ENCODE results near the gene PDCD1.

Gene PDCD1

DNA sequence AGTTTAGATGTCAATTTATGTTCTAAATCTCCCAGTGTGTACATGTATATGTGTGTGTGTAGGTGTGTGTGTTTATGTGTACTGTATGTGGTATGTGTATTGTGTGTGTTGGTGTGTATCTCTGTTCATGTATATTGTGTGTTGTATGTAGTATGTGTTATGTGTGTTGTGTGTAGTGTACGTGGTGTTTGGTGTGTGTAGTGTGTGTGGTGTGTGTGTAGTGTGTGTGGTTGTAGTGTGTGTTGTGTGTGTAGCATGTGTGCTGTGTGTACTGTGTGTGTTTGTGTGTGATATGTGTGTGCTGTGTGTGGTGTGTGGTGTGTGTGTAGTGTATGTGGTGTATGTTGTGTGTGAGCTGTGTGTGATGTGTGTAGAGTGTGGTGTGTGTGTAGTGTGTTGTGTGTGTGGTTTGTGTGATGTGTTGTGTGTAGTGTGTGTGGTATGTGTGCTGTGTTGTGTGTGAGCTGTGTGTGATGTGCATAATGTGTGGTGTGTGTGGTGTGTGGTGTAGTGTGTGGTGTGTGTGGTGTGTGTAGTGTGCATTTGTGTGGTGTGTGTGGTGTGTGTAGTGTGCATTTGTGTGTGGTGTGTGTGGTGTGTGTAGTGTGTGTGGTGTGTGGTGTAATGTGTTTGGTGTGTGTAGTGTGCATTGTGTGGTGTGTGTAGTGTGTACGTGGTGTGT, 5.6 kb upstream of the PDCD1 start:
- no peak for DNase-seq

DNA sequence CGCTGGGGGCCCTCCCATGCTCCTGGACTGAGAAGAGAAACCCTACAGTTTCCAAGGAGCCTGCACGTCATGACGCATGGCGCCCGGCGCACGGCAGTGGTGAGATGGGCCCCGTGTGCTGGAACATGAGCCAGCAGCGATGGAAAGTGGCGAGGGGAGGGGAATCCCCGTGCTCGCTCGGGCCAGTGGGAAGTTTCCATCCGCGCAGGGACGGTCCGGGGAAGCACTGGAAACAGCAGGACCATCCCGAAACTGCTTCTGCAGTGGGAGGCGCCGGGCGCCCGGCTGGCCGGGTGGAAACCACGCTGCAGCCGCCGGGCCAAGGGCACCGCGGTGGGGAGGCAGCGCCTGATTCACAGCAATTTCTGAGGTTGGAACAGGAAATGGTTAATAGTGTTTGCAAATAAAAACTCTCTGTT, 4.9 kb upstream of the PDCD1 start:
- DNase-seq: no peak

DNA sequence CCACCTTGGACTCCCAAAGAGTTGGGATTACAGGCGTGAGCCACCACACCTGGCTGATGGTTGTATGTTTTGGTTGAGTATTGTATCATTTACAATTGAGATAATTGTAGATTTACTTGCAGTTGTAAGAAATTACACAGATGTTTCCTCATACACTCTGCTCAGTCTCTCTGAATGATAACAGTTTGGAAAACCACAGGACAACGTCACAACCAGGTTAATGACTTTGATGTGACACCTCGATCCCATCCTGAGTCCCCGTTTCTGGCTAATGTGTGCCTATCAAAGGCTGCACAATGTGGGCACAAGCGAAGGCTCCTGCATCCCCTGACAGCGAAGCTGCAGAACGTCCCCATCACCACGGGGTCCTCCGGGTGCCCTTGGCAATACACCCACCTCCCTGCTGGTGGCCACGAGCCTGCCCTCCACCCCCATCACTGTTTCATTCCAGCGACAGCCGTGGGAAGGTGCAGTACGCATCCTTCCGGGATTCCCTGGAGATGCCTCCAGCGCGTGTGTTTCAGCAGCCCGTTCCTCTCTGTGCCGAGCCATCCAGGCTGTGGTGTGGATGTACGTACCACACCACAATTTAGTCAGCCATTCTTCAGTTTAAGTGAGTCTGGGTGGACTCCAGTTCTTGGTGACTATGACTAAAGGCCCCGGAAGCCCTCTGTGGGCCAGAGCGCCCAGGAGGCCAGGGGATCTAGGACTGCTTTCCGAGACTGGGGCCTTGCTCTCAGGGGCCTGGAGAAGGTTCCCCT, 4.3 kb upstream of the PDCD1 start:
- DNase-seq: no peak

DNA sequence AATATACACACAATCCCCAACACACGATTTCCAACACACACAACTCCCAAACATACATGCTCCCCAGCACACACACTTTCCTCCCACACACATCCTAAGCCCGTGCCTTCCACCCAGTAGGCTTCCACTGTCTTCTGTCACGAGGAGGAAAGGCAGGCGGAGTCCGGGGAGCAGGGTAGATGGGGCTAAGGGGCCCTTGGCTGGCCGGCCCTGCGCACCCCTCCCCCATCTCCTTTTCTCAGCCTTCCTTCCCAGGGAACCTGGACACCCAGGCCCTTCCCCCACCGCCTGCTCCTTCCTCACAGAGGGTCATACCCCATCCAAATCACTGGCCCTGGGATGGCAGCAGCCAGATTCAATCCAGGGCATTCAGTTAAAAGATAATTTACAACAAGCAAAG, 3.4 kb upstream of the PDCD1 start:
- DNase-seq: no peak

DNA sequence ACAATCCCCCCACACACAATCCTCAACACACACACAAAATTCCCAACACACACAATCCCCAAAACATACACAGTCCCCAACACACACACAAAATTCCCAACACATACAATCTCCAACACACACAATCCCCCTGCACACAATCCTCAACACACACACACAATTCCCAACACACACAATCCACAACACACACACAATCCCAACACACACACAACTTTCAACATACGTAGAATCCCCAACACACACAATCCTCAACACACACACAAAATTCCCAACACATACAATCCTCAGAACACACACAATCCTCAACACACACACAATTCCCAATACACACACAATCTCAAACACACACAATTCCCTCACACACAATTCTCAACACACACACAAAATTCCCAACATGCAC, 2.6 kb upstream of the PDCD1 start:
- DNase-seq: no peak

DNA sequence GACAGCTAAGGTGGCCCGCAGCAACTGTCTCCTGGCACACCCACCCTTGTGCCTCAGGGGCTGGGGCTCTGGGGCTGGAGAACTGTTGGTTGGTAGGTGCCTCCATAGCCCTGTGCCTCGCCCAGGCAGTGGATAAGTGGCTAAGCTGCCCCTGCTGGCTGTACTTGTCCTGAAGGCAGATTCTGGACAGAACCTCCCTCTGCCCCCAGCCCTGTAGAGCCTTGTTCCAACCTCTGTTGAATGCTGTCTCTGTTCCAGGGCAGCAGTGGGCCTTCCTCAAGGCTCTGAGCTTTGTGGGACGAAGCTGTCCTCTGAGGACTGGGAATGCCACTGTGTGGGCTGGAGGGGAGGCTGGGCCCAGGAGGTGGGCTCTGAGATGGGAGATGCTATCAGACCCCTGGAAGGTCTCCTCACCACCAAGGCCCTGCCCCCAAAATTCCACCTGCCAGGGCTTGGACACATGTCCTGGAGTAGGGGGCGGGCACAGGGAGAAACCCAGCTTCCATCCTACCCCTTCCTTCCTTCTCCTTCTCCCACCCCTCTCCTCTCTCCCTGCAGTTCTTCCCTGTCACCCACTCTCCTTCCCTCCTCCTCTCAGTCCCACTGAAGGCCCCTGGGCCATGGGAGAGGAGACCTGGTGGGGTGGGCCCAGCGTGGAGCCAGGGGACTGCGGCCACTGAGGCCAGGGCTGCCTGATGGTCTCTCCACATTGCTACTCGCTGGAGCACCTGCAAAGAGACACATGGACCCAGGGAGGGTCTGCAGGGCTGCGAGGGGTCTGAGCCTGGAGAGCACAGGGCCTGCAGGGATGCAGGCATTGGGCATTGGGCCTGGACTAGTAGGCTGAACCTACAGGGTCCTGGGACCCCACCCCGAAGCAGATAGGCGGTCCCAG, 1.7 kb upstream of the PDCD1 start:
- no peak for DNase-seq

DNA sequence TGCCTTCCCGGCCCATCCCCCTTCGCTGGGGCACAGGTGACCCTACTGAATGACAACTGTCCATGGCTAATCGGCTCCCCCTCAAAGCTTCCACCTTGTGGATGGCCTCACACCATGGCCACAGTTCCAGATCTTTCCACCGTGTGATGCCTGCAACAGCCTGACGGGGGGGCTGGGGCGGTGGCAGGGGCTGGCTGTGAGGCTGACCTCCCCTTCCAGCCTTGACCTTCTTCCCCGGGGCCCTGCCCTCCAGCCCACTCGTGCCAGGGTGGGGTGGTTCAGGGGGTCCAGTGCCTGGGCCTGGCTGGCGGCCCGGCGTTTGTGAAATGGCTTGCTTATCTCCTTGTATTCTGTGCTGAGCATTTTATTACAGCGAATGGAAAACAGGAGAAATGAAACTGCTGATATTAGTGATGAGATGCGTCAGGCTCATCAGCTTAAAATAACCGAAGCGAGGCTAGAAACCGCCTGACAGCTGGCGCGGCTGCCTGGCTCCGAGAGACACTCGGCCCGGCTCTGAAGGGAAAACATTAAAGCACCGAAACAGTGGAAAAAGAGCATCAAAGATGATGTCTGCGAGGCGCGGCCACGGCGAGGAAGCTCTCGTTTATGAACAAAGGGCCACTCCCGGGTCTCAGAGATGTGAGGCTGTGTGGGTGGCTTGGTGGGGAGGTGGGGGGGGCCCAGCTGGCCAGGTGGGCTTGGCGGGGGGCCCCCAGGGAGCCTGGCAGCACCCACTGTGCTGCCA, 916 bp upstream of the PDCD1 start:
- no peak for DNase-seq

DNA sequence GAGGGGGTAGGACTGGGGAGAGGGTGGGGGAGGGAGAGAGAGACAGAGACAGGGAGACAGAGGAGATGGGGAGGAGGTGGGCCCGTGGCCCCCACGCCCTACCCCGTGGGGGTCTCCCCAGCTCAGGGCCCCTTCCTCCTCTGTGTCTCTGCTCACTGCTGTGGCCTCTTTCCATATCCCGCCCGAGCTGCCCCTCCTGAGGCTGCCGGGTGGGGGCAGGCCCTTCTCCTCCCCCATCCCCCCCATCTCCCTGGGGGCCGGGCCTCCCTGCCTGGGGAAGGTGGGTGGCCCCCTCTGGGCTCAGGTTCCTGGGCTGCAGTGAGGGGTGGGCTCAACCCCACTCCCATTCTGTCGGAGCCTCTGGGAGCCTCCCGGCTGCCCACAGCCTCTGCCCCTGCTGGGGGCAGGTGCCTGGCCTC, 332 bp upstream of the PDCD1 start:
- no peak for DNase-seq

DNA sequence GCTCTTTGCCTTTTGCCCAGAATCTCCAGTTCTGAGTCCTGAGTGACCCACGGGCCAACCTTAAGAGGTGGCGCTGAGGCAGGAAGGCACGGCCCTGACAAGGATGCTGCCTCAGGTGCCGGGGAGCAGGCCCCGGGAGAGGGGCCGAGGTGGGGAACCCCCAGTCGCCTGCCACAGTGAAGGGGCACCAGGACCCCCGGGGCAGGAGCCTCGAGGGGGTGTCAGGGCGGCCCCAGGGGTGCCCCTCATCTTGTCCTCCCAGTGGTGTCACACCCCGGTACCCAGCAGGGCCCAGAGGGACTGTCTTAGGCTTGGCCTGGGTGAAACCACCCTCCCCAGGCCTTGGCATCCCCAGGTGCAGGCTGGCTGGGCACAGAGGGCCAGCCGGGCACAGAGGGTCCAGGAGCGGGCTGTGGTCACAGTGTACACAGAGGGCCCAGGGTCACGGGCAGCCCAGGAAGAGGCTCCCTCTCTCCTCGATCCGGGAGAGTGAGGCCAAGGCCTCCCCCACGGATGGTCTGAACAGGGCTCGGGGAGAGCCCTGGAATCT, 1.0 kb downstream of the PDCD1 start:
- DNase-seq: no peak

DNA sequence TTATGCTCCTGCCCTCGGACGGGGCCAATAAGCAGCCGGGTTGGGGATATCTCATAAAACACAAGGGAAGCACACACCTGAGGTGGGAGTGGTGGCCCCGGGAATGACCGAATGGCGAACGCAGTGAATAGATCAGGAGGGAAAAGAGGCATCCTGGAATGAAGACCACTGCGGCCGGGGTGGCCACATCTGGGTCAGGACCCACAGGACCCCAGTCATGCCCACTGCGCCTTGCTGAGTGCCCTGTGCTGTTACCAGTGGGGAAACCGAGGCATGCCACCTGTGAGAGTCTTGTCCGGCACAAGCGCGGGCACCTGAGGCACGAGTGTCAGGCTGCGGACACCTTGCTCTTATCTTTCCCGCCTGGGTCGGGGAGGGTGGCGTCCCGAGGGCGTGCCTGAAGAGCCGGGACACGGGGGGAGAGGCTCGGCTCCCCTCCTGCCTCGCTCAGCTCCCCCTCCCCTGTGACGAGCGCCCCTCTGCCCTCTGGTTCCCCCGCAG, 1.6 kb downstream of the PDCD1 start:
- DNase-seq: no peak

DNA sequence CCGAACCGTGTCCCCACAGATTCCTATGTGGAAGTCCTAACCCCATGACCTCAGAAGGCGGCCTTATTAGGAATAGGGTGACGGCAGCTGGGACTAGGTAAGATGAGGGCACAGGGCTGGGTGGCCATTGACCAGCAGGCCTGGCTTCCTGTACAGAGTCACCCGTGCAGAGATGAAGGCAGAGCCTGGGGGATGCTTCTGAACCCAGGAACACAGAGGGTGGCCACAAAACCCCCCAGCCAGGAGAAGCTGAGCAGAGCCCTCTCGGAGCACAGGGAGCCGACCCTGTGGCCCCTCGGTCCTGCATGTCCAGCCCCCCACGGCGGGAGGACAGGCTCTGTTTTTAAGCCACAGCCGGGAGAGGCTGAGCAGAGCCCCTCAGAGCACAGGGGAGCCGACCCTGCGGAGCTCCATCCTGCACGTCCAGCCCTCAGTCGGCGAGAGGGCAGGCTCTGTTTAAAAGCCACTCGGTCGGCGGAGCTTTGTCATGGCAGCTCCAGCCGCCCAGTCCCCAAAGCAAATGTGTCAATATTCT, 2.7 kb downstream of the PDCD1 start:
- no peak for DNase-seq

DNA sequence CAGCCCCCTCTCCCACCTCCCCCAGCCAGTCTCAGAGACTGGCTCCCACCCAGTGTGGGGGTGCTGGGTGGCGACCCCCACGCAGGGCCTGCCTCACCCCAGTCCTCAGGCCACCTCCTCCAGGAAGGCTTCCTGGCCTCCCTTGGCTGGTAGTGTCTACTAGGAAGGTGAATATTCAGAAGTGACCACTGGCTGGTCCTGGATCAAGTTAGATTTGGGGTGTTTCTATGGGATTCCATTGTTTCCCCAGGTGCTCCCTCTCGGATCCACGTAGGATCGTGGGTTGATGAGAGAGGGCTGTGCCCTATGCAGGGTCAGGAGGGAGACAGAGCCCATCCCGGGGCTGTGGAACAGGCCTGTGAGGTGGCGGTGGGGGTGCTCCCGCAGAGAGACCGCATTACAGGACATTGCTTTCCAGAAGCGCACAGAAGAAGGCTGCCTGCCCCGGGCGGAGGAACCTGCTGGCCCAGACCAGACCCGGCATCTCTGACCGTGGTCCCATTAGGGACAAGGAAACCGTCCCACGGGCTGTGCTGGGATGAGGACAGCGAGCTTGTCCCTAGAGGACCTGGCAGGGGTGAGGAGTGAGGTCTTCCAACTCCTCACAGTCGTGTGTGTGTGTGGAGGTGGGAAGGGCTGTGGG, 3.3 kb downstream of the PDCD1 start:
- no peak for DNase-seq

DNA sequence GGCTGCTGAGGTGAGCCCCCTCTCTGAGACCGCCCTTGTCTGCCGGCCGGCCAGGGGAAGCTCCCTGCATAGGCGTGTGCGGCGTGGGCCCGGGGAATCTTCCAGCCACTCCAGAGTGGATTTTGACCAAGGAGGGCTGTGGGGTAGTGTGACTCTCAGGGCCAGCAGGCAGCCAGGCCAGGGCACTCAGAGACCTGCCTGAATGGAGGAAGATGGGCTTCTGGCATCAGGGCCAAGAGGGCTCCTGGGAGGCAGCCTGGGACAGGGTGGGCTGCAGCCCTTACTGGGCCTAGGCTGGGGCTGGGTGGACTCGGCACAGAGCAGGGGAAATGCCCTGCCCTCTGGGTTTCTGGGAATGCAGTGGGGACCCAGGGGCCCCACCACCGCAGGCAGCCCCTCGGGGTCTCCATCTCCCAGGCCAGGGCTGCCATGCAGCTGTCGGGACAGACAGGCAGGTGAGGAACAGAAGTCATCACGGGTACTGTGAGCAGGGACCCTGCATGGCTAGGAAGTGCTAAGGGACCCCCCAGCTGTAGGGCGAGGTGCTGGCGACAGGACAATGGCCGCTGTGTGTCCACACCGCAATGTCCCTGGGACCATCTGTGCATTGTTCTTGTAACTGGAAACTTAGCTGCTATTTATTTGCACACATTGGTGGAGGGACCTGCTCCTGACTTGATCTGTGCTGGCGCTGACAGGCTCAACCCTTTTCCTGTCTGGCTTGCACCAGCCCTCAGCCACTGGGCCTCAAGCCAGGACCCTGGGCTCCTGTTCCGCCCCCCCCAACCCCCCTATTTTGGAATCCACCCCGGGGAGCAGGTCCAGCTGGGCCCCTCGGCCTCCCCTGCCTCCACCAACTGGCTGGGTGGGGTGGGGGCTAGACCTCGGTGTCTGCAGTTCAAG, 4.1 kb downstream of the PDCD1 start:
- no peak for DNase-seq

DNA sequence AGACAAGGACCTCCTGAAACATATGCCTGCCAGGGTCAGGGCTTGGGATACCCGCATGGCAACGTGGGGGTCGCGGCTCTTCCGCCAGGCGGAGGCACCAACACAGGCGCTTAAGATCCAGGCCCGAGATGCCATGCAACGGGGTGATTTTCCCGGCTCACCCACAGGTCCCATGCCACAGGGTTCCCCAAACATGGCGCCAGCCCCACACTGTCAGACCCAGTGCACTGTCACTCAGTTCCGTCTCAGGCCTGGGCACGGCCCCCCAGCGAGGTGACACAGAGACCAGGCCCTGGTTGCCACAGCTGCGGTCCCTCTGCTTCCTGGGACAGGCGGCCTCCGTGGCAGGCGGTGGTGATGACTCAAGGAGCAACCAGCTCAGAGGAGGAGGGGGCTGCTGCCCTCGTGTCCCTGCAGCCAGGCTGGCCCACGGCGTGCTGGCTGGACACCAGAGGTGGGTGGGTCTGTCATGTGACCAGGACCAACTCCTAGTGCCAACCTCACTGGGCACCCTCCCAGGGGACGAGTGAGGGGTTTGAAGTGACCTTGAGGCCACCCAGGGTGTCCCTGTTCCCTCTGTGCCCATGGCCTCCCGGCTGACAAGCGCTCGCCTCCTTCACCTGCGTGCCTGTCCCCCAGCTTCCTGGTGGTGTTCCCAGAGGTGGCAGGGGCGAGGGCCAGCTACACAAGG, 4.9 kb downstream of the PDCD1 start:
- no peak for DNase-seq

DNA sequence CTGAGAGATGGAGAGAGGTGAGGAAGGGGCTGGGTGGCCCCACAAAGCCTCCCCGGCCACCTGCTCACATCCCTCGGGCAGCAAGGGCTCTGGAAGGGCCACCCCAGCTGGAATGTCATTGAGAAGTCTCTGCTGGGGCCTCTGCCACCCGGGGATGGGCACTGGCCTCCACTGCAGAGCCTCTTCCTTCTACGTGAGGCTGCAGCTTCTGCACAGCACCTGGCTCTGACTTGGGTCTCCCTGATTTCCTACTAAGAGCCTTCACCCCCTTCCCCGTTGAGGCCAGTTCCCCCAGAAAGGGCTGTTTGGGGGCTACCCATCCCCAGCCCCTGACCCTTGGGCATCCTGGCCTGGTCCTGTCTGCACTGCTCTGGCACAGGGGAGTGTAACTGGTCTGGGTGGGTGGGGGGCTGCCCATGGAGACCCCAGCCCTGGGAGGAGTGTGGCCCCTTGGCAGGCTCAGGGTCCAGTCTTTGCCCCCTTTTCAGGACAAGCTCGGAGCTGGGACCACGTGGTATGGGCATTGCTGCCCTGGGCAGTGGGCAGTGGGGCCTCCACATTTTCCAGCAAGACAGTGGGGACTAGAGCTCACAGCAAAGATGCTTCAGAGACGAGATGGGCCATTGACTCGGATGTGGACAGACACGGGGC, 5.6 kb downstream of the PDCD1 start:
- no peak for DNase-seq

DNA sequence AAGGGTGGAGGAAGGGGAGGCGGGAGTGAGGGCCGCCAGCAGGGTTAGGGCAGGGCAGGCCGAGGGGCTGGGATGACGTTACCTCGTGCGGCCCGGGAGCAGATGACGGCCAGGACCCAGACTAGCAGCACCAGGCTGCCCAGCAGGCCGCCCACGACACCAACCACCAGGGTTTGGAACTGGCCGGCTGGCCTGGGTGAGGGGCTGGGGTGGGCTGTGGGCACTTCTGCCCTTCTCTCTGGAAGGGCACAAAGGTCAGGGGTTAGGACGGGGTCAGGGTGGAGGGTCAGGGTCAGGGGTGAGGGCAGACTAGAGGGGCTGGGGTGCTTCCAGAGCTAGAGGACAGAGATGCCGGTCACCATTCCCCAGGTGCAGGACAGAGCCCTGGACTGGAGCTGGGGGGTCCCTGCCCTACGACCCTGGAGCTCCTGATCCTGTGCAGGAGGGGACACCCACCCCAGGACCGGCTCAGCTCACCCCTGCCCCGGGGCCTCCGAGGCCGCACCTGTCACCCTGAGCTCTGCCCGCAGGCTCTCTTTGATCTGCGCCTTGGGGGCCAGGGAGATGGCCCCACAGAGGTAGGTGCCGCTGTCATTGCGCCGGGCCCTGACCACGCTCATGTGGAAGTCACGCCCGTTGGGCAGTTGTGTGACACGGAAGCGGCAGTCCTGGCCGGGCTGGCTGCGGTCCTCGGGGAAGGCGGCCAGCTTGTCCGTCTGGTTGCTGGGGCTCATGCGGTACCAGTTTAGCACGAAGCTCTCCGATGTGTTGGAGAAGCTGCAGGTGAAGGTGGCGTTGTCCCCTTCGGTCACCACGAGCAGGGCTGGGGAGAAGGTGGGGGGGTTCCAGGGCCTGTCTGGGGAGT, 6.3 kb downstream of the PDCD1 start:
- DNase-seq: no peak

DNA sequence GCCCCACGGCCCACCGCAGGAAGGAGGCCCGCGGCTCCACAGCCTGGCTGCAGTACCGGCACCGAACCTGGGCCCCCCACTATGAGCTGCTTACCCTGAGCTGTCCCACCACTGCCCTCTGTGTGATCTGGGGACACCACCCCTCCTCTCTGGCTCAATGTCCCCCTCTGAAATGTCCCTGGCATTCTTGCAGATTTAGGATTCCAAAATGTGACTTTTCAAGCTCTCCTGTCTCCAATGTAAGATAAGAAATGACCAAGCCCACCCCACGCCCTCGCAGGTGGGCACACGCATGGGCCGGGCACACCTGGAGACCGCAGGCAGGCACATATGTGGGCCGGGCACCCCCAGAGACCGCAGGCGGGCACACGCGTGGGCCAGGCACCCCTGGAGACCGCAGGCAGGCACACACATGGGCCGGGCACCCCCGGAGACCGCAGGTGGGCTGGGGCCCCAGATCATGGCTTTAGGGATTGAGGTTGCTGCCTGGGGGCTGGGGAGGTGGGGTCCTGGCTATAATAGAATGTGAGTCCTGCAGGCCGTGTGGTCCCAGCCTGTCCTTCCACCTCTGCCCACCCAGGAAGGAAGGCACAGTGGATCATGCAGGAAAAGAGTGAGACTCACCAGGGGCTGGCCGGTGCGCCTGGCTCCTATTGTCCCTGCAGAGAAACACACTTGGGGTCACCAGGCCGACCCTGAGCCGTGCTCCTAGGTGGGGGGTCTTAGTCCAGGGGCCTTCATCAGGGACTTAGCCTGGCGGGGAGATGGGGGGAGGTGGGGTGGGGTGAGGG, 7.2 kb downstream of the PDCD1 start:
- no peak for DNase-seq
